Measurements from ENCODE around the gene TAF11L14. TPM values are rescaled to one million over a fixed set of nuclear protein-coding genes. Genes with fewer than 3 reads are reported as not detected.

Gene TAF11L14
- total RNA-seq, 2 donors from 2014 or later: not detected

DNA sequence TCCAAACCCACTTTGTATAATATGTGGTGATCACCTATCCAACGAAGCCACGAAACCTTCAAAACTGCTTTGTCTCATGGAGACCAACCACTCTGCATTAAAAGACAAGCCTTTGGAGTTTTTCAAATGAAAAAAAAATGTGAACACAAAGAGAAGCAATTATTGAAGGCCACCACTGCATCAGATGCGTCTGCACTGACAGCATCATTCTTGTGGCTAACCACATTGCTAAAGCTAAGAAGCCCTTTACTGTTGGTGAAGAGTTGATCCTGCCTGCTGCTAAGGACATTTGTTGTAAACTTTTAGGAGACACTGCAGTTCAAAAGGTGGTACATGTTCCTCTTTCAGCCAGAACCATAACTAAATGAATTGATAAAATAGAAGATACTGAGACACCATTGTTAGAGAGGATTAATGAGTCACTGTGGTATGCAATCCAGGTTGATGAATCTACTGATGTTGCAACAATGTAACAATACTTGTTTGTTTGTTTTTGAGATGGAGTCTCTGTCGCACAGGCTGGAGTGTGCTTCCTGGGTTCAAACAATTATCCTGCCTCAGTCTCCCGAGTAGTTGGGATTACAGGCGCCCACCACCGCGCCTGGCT lies 45.4 kb downstream of the TAF11L14 start:
- no peak for DNase-seq (ENCODE audit: low spot score)
- Histone ChIP-seq H3K4me1 (no peaks in the 10 kb centered on the region), H3K4me3 (no peak overlapping the region), H3K27me3 (no peaks in the 10 kb centered on the region), H3K9me3 (no peaks in the 10 kb centered on the region), H3K27ac (no peak overlapping the region), H3K36me3 (no peaks in the 10 kb centered on the region)
- TF ChIP-seq, protein P1, sequence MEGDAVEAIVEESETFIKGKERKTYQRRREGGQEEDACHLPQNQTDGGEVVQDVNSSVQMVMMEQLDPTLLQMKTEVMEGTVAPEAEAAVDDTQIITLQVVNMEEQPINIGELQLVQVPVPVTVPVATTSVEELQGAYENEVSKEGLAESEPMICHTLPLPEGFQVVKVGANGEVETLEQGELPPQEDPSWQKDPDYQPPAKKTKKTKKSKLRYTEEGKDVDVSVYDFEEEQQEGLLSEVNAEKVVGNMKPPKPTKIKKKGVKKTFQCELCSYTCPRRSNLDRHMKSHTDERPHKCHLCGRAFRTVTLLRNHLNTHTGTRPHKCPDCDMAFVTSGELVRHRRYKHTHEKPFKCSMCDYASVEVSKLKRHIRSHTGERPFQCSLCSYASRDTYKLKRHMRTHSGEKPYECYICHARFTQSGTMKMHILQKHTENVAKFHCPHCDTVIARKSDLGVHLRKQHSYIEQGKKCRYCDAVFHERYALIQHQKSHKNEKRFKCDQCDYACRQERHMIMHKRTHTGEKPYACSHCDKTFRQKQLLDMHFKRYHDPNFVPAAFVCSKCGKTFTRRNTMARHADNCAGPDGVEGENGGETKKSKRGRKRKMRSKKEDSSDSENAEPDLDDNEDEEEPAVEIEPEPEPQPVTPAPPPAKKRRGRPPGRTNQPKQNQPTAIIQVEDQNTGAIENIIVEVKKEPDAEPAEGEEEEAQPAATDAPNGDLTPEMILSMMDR (IDR thresholded peaks at IDR 0.05): no peak

DNA sequence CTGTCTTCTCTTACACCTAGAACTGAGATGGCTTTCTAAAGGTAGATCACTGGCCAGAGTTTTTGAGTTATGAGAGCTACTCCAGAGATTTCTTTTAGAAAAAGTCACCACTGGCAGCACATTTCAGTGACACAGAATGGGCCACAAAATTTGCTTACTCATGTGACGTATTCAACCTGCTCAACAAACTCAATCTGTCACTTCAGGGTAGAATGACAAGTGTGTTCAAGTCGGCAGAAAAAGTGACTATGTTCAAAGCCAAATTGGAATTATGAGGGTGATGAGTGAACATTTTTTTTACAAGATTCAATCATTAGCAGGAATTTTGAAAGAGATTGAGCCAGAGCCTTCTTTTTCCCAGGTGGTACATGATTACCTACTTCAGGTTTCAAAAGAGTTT lies 46.5 kb downstream of the TAF11L14 start:
- DNase-seq (ENCODE audit: low spot score): no peak
- H3K36me3 ChIP-seq: no peaks in the 10 kb centered on the region
- TF ChIP-seq, protein P1 (IDR thresholded peaks at IDR 0.05): no peak
- no peak overlapping the region for H3K4me3 ChIP-seq
- no peak overlapping the region for H3K27ac ChIP-seq
- H3K27me3 ChIP-seq: no peaks in the 10 kb centered on the region
- H3K4me1 ChIP-seq: no peaks in the 10 kb centered on the region
- H3K9me3 ChIP-seq: no peaks in the 10 kb centered on the region

Other genes starting within 250 kb of the TAF11L14 start
- gene TAF11L2, start 136.2 kb upstream of the TAF11L14 start, total RNA-seq: not detected
- not detected for gene TAF11L3, start 116.1 kb upstream of the TAF11L14 start, total RNA-seq
- not detected for gene TAF11L4, start 112.7 kb upstream of the TAF11L14 start, total RNA-seq
- not detected for gene TAF11L5, start 109.2 kb upstream of the TAF11L14 start, total RNA-seq
- gene TAF11L6, start 105.8 kb upstream of the TAF11L14 start, total RNA-seq: not detected
- gene TAF11L7, start 48.7 kb upstream of the TAF11L14 start, total RNA-seq: not detected
- not detected for gene TAF11L8, start 43.5 kb upstream of the TAF11L14 start, total RNA-seq
- not detected for gene TAF11L9, start 40.1 kb upstream of the TAF11L14 start, total RNA-seq
- gene TAF11L10, start 36.6 kb upstream of the TAF11L14 start, total RNA-seq: not detected
- not detected for gene TAF11L11, start 30.3 kb upstream of the TAF11L14 start, total RNA-seq
- gene TAF11L12, start 24.1 kb upstream of the TAF11L14 start, total RNA-seq: not detected
- not detected for gene TAF11L13, start 2.4 kb upstream of the TAF11L14 start, total RNA-seq

All from right atrium auricular region (tissue), 2 donors.